Activated CD8-positive, alpha-beta T cell treated with anti-CD3 and anti-CD28 coated beads for 36 hours (primary cell): ENCODE measurements around the gene RETREG3. TPM values are rescaled to one million over a fixed set of nuclear protein-coding genes. Genes with fewer than 3 reads are reported as not detected.

Source experiments
- ATAC-seq: fragments of 200-7000 bp; cut with Tn5 transposase; one replicate; pipeline ENCODE4 v1.10.0; 2021; ENCODE audit warnings: mild to moderate bottlenecking, moderate library complexity
- CTCF ChIA-PET: fragments of 350-600 bp; sonication (Branson Sonifier 250); formaldehyde crosslinking; loops from one replicate; lab custom pipeline; 2021; ENCODE audit warnings: antibody characterized with exemption; lab: Charles Lee
- POLR2A ChIA-PET: fragments of 350-600 bp; sonication (Branson Sonifier 250); formaldehyde crosslinking; loops from one replicate; lab custom pipeline; 2021; ENCODE audit warnings: antibody characterized with exemption; lab: Charles Lee
- DNase-seq: peaks from one replicate; pipeline ENCODE4 v3.0.0-alpha.2; 2020
- H3K27ac Mint-ChIP-seq: one replicate; pipeline ENCODE4 v1.8.0; 2021; ENCODE audit warnings: mild to moderate bottlenecking, mixed read lengths
- H3K27me3 Mint-ChIP-seq: one replicate; pipeline ENCODE4 v1.8.0; 2021; ENCODE audit warnings: mixed read lengths
- H3K36me3 Mint-ChIP-seq: one replicate; pipeline ENCODE4 v1.8.0; 2021; ENCODE audit warnings: low read depth, mixed read lengths
- H3K4me1 Mint-ChIP-seq: one replicate; pipeline ENCODE4 v1.8.0; 2021; ENCODE audit warnings: low read depth, mixed read lengths
- H3K4me3 Mint-ChIP-seq: one replicate; pipeline ENCODE4 v1.8.0; 2021; ENCODE audit warnings: mild to moderate bottlenecking, moderate library complexity, mixed read lengths
- H3K9me3 Mint-ChIP-seq: one replicate; pipeline ENCODE4 v1.8.0; 2021; ENCODE audit warnings: mixed read lengths
- intact Hi-C: fragments of 100-400 bp; cut with micrococcal nuclease; formaldehyde crosslinking; loops from one replicate; pipeline ENCODE4 v1.10.0; 2022
- total RNA-seq, 2 experiments: library from RNA; stranded (reverse); gene quantifications; one replicate each; pipeline ENCODE4 v1.2.3, GENCODE V29; 2021
- TF ChIP-seq, protein P1 (sequence below): fragments of 200-600 bp; IDR thresholded peaks from one replicate; pipeline ENCODE4 v1.8.0; 2022; ENCODE audit warnings: antibody characterized with exemption, mild to moderate bottlenecking

The RETREG3 gene
- total RNA-seq, 2 experiments from 2014 or later: 25.0 to 28.2 TPM

DNA sequence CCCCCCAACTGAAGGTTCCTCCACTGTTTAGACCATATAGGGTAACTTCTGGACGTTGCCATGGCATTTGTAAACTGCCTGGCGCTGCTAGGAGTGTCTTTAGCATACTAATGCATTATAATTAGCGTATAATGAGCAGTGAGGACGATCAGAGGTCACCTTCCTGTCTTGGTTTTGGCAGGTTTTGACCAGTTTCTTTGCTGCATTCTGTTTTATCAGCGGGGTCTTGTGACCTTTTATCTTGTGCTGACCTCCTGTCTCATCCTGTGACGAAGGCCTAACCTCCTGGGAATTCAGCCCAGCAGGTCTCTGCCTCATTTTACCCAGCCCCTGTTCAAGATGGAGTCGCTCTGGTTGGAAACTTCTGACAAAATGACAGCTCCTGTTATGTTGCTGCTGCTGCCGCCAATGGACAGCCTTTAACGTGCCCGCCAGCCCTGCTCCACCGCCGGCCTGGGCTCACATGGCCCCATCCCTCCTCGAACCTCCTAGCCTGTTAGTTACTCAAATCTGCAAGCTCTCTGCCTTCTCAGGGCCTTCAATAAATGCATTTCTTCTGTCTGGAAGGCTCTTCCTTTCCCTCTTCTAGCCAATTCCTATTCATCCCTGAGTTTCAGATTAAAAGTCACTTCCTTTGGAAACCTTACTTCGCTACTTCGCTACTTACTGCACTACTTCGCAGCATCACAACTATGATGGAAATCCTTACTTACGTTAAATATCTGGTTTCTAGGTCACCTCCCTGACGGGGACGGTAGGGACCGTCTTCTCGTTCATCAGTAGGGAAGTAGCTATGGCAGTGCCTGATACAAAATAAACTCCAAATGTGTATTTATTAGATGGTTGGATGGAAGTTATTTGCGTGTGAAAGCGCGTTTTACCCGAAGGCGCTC is 73.8 kb downstream of the RETREG3 start:
- intact Hi-C loops: no loop called here
- peak overlapping the region; percentile 77 for H3K27ac Mint-ChIP-seq
- no peaks in the 10 kb centered on the region for H3K27me3 Mint-ChIP-seq
- TF ChIP-seq, protein P1, sequence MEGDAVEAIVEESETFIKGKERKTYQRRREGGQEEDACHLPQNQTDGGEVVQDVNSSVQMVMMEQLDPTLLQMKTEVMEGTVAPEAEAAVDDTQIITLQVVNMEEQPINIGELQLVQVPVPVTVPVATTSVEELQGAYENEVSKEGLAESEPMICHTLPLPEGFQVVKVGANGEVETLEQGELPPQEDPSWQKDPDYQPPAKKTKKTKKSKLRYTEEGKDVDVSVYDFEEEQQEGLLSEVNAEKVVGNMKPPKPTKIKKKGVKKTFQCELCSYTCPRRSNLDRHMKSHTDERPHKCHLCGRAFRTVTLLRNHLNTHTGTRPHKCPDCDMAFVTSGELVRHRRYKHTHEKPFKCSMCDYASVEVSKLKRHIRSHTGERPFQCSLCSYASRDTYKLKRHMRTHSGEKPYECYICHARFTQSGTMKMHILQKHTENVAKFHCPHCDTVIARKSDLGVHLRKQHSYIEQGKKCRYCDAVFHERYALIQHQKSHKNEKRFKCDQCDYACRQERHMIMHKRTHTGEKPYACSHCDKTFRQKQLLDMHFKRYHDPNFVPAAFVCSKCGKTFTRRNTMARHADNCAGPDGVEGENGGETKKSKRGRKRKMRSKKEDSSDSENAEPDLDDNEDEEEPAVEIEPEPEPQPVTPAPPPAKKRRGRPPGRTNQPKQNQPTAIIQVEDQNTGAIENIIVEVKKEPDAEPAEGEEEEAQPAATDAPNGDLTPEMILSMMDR: no peak
- ChIA-PET POLR2A (interaction anchor here (1.0 to 1.5 kb wide), 4 partner anchors 10 to 112 kb away, joined by 3 to 6 read pairs (median 5); partner anchors contain the start of genes CAVIN1 and PSMC3IP), CTCF (interaction anchor here (0.6 to 2.2 kb wide), 7 partner anchors 8 to 351 kb away, joined by 3 to 12 read pairs (median 11); partner anchors contain the start of gene PSMC3IP)
- peak; percentile 8 for ATAC-seq
- peaks cover 35% of the 10 kb centered on the region for H3K4me1 Mint-ChIP-seq
- DNase-seq: no peak
- peaks cover 12% of the 10 kb centered on the region for H3K36me3 Mint-ChIP-seq
- peak overlapping the region; percentile 75 for H3K4me3 Mint-ChIP-seq
- no peaks in the 10 kb centered on the region for H3K9me3 Mint-ChIP-seq

DNA sequence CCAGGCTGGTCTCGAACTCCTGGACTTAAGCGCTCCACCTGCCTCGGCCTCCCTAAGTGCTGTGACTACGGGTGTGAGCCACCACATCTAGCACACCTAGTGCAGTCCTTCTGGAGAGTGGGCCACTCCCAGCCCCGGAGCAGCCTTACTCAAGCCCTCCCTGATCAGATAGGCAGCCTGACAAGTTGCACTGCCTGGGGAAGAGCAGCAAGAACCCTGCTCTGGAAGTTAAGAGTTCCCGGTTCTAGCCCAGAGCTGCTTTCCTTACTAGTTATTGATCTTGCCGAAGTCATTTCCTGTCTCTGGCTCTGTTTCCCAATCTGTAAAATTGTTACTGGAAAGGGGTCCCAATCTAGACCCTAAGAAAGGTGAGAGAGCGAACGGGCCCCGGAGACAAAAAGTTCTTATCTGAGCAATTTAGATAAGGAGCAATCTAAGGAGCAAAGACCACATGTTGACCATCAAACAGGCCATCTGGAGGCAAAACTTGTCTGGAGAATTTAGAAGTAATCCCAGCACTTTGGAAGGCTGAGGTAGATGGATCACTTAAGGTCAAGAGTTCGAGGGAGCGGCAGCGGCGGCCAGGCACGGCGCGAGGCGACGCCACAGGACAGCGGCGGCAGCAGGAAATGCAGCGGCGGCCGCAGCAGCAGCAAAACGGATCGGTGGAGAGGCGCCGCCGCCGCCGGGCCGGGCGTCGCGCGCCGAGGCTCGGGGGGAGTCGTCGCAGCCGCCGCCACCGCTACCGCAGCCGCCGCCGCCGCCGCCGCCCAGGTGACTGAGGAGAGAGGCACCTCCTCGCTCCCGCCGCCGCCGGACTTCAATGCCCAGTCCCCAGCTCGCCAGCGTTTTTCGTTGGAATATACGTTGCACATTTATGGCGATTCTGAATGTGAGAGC is 77.5 kb downstream of the RETREG3 start:
- Mint-ChIP-seq H3K27me3 (no peaks in the 10 kb centered on the region), H3K4me1 (peaks cover 42% of the 10 kb centered on the region), H3K27ac (peak overlapping the region; percentile 27), H3K36me3 (no peaks in the 10 kb centered on the region), H3K9me3 (no peaks in the 10 kb centered on the region), H3K4me3 (peak overlapping the region; percentile 65)
- CTCF ChIA-PET: interaction anchor here (1.1 to 2.7 kb wide), 5 partner anchors 9 to 72 kb away, joined by 3 to 13 read pairs (median 5); no protein-coding TSS in a partner anchor
- peak; percentile 64 for DNase-seq
- TF ChIP-seq, protein P1: peak; percentile 27
- ATAC-seq: peak; percentile 25
- intact Hi-C loops: no loop called here
- POLR2A ChIA-PET: interaction anchor here (0.8 to 1.6 kb wide), 3 partner anchors 9 to 17 kb away, joined by 3 to 6 read pairs (median 3); no protein-coding TSS in a partner anchor

DNA sequence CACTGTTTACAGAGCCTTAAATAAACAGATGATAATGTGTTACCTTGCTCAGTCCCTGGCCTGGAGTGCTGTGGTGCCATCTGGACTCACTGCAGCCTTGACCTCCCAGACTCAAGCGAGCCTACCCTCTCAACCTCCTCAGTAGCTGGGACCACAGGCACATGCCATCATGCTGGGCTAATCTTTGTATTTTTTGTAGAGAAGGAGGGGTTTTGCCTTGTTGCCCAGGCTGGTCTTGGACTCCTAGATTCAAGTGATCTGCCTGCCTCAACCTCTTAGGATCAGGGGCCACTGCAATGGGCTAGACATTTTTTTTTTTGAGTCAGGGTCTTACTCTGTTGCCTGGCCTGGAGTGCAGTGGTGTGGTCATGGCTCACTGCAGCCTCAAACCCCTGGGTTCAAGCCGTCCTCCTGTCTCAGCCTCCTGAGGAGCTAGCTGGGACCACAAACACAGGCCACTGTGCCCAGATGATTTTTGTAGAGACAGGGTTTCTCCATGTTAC is 78.2 kb downstream of the RETREG3 start:
- Mint-ChIP-seq H3K4me3 (no peak overlapping the region), H3K9me3 (no peaks in the 10 kb centered on the region), H3K27me3 (no peaks in the 10 kb centered on the region), H3K27ac (peak overlapping the region; percentile 27), H3K4me1 (peaks cover 41% of the 10 kb centered on the region), H3K36me3 (no peaks in the 10 kb centered on the region)
- no peak for ATAC-seq
- no peak for DNase-seq
- intact Hi-C loops: no loop called here
- TF ChIP-seq, protein P1: no peak
- CTCF ChIA-PET: interaction anchor here (0.8 to 2.7 kb wide), 10 partner anchors 10 to 309 kb away, joined by 3 to 13 read pairs (median 6); no protein-coding TSS in a partner anchor
- POLR2A ChIA-PET: interaction anchor here (0.6 to 1.6 kb wide), 3 partner anchors 10 to 490 kb away, joined by 3 to 6 read pairs (median 3); no protein-coding TSS in a partner anchor

Other genes starting within 250 kb of the RETREG3 start
- gene STAT3, start 220.9 kb downstream of the RETREG3 start, total RNA-seq: 100 to 1,000 TPM; 276 to 286 TPM
- gene CAVIN1, start 186.1 kb downstream of the RETREG3 start, total RNA-seq: 1 to 10 TPM; 1.8 to 2.0 TPM
- 1 to 10 TPM; 5.8 to 7.1 TPM for gene ATP6V0A1, start 150.5 kb downstream of the RETREG3 start, total RNA-seq
- 10 to 100 TPM; 10.8 to 11.4 TPM for gene NAGLU, start 73.1 kb downstream of the RETREG3 start, total RNA-seq
- under 1 TPM; 0.43 to 0.49 TPM for gene HSD17B1, start 56.5 kb downstream of the RETREG3 start, total RNA-seq
- 10 to 100 TPM; 59.5 to 60.9 TPM for gene COASY, start 47.2 kb downstream of the RETREG3 start, total RNA-seq
- 10 to 100 TPM; 42.7 to 45.9 TPM for gene MLX, start 42.3 kb downstream of the RETREG3 start, total RNA-seq
- gene PSMC3IP, start 31.6 kb downstream of the RETREG3 start, total RNA-seq: 10 to 100 TPM; 18.1 to 21.4 TPM
- 10 to 100 TPM; 79.5 to 82.4 TPM for gene TUBG1, start 309 bp upstream of the RETREG3 start, total RNA-seq
- gene TUBG2, start 49.9 kb upstream of the RETREG3 start, total RNA-seq: 1 to 10 TPM; 7.5 TPM
- gene PLEKHH3, start 67.6 kb upstream of the RETREG3 start, total RNA-seq: under 1 TPM; 0.29 to 0.65 TPM
- gene CCR10, start 72.5 kb upstream of the RETREG3 start, total RNA-seq: not detected
- gene CNTNAP1, start 73.2 kb upstream of the RETREG3 start, total RNA-seq: under 1 TPM; 0.13 to 0.25 TPM
- 10 to 100 TPM; 23.1 to 25.5 TPM for gene EZH1, start 135.7 kb upstream of the RETREG3 start, total RNA-seq
- gene RAMP2, start 151.9 kb upstream of the RETREG3 start, total RNA-seq: not detected
- gene VPS25, start 164.1 kb upstream of the RETREG3 start, total RNA-seq: 10 to 100 TPM; 63.4 to 67.2 TPM
- under 1 TPM; 0.65 to 0.72 TPM for gene WNK4, start 171.2 kb upstream of the RETREG3 start, total RNA-seq
- gene COA3, start 189.3 kb upstream of the RETREG3 start, total RNA-seq: 10 to 100 TPM; 24.9 to 27.9 TPM
- under 1 TPM in 1 of 2 experiments, not detected in 1; 0.23 TPM for gene CNTD1, start 189.5 kb upstream of the RETREG3 start, total RNA-seq
- 10 to 100 TPM; 72.0 to 74.1 TPM for gene BECN1, start 214.9 kb upstream of the RETREG3 start, total RNA-seq
- 100 to 1,000 TPM; 124 to 132 TPM for gene PSME3, start 224.0 kb upstream of the RETREG3 start, total RNA-seq
- gene AOC2, start 235.2 kb upstream of the RETREG3 start, total RNA-seq: 1 to 10 TPM; 3.0 to 3.3 TPM
- gene AOC3, start 241.8 kb upstream of the RETREG3 start, total RNA-seq: 1 to 10 TPM; 2.0 to 2.9 TPM